Measurements from ENCODE around the gene ULBP2. TPM values are rescaled to one million over a fixed set of nuclear protein-coding genes. Genes with fewer than 3 reads are reported as not detected.

The ULBP2 gene
- total RNA-seq, 1 donor: 2.5 TPM

GRCh38 chr6:149977221-149977620, 35.4 kb downstream of the ULBP2 start:
- Histone ChIP-seq H3K4me1 (ENCODE audit: insufficient read depth, low read length) (no peaks in the 10 kb centered on the region), H3K36me3 (ENCODE audit: insufficient read depth, low read length) (no peaks in the 10 kb centered on the region), H3K9me3 (ENCODE audit: low read depth, low read length) (no peaks in the 10 kb centered on the region), H3K79me2 (ENCODE audit: insufficient read depth, low read length) (no peaks in the 10 kb centered on the region), H3K4me3 (ENCODE audit: insufficient read depth, low read length) (no peak overlapping the region), H3K27me3 (ENCODE audit: insufficient read depth, low read length) (peaks cover 72% of the 10 kb centered on the region), H2AFZ (ENCODE audit: low read length) (no peak overlapping the region), H4K20me1 (ENCODE audit: insufficient read depth, low read length) (no peaks in the 10 kb centered on the region), H3K27ac (ENCODE audit: low read depth, low read length) (no peak overlapping the region), H3K4me2 (ENCODE audit: insufficient read depth, low read length) (no peak overlapping the region)
- no peak for DNase-seq (ENCODE audit: insufficient read length, low spot score, missing footprints)
- no peak for TF ChIP-seq CTCF (IDR thresholded peaks at IDR 0.05; ENCODE audit: extremely low read depth, low read depth, low read length)

- Histone ChIP-seq H3K4me2 (ENCODE audit: insufficient read depth, low read length) (no peak overlapping the region), H4K20me1 (ENCODE audit: insufficient read depth, low read length) (no peaks in the 10 kb centered on the region), H3K4me1 (ENCODE audit: insufficient read depth, low read length) (no peaks in the 10 kb centered on the region), H3K36me3 (ENCODE audit: insufficient read depth, low read length) (no peaks in the 10 kb centered on the region), H3K4me3 (ENCODE audit: insufficient read depth, low read length) (no peak overlapping the region), H3K27ac (ENCODE audit: low read depth, low read length) (no peak overlapping the region), H3K79me2 (ENCODE audit: insufficient read depth, low read length) (no peaks in the 10 kb centered on the region), H3K9me3 (ENCODE audit: low read depth, low read length) (no peaks in the 10 kb centered on the region), H2AFZ (ENCODE audit: low read length) (no peak overlapping the region), H3K27me3 (ENCODE audit: insufficient read depth, low read length) (peaks cover 79% of the 10 kb centered on the region)
- no peak for TF ChIP-seq CTCF (IDR thresholded peaks at IDR 0.05; ENCODE audit: extremely low read depth, low read depth, low read length)
- DNase-seq (ENCODE audit: insufficient read length, low spot score, missing footprints): no peak
Measured at GRCh38 chr6:149978610-149979009, 36.8 kb downstream of the ULBP2 start.

DNA sequence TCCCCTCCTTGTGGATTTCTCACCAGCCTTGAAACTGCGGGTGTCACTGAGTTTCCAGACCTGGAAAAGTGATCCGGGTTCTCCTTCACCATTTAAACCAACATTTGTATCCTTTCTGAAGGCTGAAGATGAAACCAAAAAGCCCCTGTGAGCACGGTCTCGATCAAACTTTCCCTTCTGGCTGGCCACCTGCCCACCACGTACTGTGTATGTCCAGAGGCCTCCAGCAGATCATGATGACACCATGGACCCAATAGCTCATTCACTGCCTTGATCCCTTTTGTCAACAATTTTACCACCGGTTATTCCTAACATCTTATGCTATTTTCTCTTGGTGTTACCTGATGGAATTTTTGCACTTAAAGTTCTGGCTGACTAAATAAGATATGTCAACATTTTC, 37.5 kb downstream of the ULBP2 start:
- H4K20me1 ChIP-seq (ENCODE audit: insufficient read depth, low read length): no peaks in the 10 kb centered on the region
- no peak overlapping the region for H2AFZ ChIP-seq (ENCODE audit: low read length)
- no peak overlapping the region for H3K27ac ChIP-seq (ENCODE audit: low read depth, low read length)
- no peak overlapping the region for H3K4me2 ChIP-seq (ENCODE audit: insufficient read depth, low read length)
- H3K27me3 ChIP-seq (ENCODE audit: insufficient read depth, low read length): peaks cover 72% of the 10 kb centered on the region
- no peak for DNase-seq (ENCODE audit: insufficient read length, low spot score, missing footprints)
- H3K9me3 ChIP-seq (ENCODE audit: low read depth, low read length): no peaks in the 10 kb centered on the region
- no peak for TF ChIP-seq CTCF (IDR thresholded peaks at IDR 0.05; ENCODE audit: extremely low read depth, low read depth, low read length)
- no peaks in the 10 kb centered on the region for H3K4me1 ChIP-seq (ENCODE audit: insufficient read depth, low read length)
- no peaks in the 10 kb centered on the region for H3K79me2 ChIP-seq (ENCODE audit: insufficient read depth, low read length)
- no peak overlapping the region for H3K4me3 ChIP-seq (ENCODE audit: insufficient read depth, low read length)
- no peaks in the 10 kb centered on the region for H3K36me3 ChIP-seq (ENCODE audit: insufficient read depth, low read length)

DNA sequence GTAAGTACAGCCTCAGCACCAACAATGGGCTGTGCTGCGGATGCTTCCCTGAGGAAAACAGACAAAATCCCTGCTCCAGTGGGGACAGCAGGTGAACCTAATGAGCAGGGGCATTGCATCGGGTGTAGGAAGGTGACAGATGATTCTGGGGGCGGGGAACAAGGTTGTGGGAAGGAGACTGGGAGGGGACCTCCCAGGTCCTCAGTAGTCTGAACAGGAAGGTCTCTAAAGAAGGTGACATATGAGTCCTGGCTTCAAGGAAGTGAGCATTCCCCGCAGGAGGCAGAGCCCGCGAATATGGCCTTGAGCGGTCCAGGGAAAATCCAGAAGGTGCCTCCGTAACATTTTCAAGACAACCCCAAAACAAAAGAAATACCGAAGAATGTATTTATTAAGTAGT, 41.3 kb downstream of the ULBP2 start:
- Histone ChIP-seq H3K36me3 (ENCODE audit: insufficient read depth, low read length) (no peaks in the 10 kb centered on the region), H3K79me2 (ENCODE audit: insufficient read depth, low read length) (no peaks in the 10 kb centered on the region), H4K20me1 (ENCODE audit: insufficient read depth, low read length) (no peaks in the 10 kb centered on the region), H3K4me1 (ENCODE audit: insufficient read depth, low read length) (no peaks in the 10 kb centered on the region), H3K27ac (ENCODE audit: low read depth, low read length) (no peak overlapping the region), H3K9me3 (ENCODE audit: low read depth, low read length) (peaks cover under 1% of the 10 kb centered on the region), H2AFZ (ENCODE audit: low read length) (no peak overlapping the region), H3K4me2 (ENCODE audit: insufficient read depth, low read length) (no peak overlapping the region), H3K27me3 (ENCODE audit: insufficient read depth, low read length) (peaks cover 77% of the 10 kb centered on the region), H3K4me3 (ENCODE audit: insufficient read depth, low read length) (no peak overlapping the region)
- TF ChIP-seq CTCF (IDR thresholded peaks at IDR 0.05; ENCODE audit: extremely low read depth, low read depth, low read length): no peak
- DNase-seq (ENCODE audit: insufficient read length, low spot score, missing footprints): no peak
